H9 (cell line): ENCODE data around the gene EXOC2. TPM values are rescaled to one million over a fixed set of nuclear protein-coding genes. Genes with fewer than 3 reads are reported as not detected.

ENCODE experiments used
- DNase-seq: peaks from one replicate; pipeline ENCODE4 v3.0.0-alpha.2; 2017
- H2AFZ ChIP-seq: one replicate; pipeline ENCODE4 v1.6.1; 2013; ENCODE audit warnings: mild to moderate bottlenecking, low read length, control low read depth, moderate library complexity
- H2AK5ac ChIP-seq: 2 replicates; pipeline ENCODE4 v1.6.1; 2013; ENCODE audit warnings: low read length, control low read depth, mixed read lengths; ENCODE audit not compliant: insufficient read length
- H2BK120ac ChIP-seq: one replicate; pipeline ENCODE4 v1.6.1; 2013; ENCODE audit warnings: low read depth, mild to moderate bottlenecking, low read length, control low read depth, inconsistent platforms; ENCODE audit not compliant: poor library complexity, severe bottlenecking
- H2BK12ac ChIP-seq: 2 replicates; pipeline ENCODE4 v1.6.1; 2013; ENCODE audit warnings: low read length, control low read depth, mixed read lengths, low read depth; ENCODE audit not compliant: insufficient read length
- H2BK15ac ChIP-seq: 2 replicates; pipeline ENCODE4 v1.6.1; 2013; ENCODE audit warnings: low read depth, low read length, control low read depth
- H2BK20ac ChIP-seq: one replicate; pipeline ENCODE4 v1.6.1; 2013; ENCODE audit warnings: low read depth, mild to moderate bottlenecking, low read length, control low read depth, inconsistent platforms; ENCODE audit not compliant: poor library complexity, severe bottlenecking
- H2BK5ac ChIP-seq: 2 replicates; pipeline ENCODE4 v1.6.1; 2013; ENCODE audit warnings: low read length, control low read depth, mixed read lengths; ENCODE audit not compliant: insufficient read length
- H3K14ac ChIP-seq: 2 replicates; pipeline ENCODE4 v1.6.1; 2013; ENCODE audit warnings: low read length, control low read depth; ENCODE audit not compliant: insufficient read depth
- H3K18ac ChIP-seq: 2 replicates; pipeline ENCODE4 v1.6.1; 2013; ENCODE audit warnings: low read depth, mild to moderate bottlenecking, mixed read lengths, low read length, control low read depth; ENCODE audit not compliant: insufficient read length
- H3K23ac ChIP-seq: 2 replicates; pipeline ENCODE4 v1.6.1; 2013; ENCODE audit warnings: low read length, control low read depth, mixed read lengths, low read depth; ENCODE audit not compliant: insufficient read length
- H3K23me2 ChIP-seq: 2 replicates; pipeline ENCODE4 v1.6.1; 2013; ENCODE audit warnings: low read depth, mild to moderate bottlenecking, mixed read lengths, low read length, control low read depth; ENCODE audit not compliant: insufficient read length, poor library complexity, severe bottlenecking
- H3K27ac ChIP-seq: 2 replicates; pipeline ENCODE4 v1.5.1; 2013; ENCODE audit warnings: low read length, control low read depth, mixed read lengths, low read depth; ENCODE audit not compliant: insufficient read length
- H3K27me3 ChIP-seq: 2 replicates; pipeline ENCODE4 v1.6.1; 2013; ENCODE audit warnings: low read length, control low read depth, inconsistent platforms; ENCODE audit not compliant: insufficient read depth
- H3K4ac ChIP-seq: 2 replicates; pipeline ENCODE4 v1.6.1; 2013; ENCODE audit warnings: low read depth, mild to moderate bottlenecking, control low read depth, inconsistent platforms, low read length, moderate library complexity
- H3K4me1 ChIP-seq: 2 replicates; pipeline ENCODE4 v1.6.1; 2013; ENCODE audit warnings: low read length, control low read depth, inconsistent platforms; ENCODE audit not compliant: insufficient read depth
- H3K4me2 ChIP-seq: 2 replicates; pipeline ENCODE4 v1.6.1; 2013; ENCODE audit warnings: low read length, control low read depth, mixed read lengths; ENCODE audit not compliant: insufficient read length, insufficient read depth
- H3K56ac ChIP-seq: 2 replicates; pipeline ENCODE4 v1.6.1; 2013; ENCODE audit warnings: low read depth, mild to moderate bottlenecking, mixed read lengths, low read length, control low read depth; ENCODE audit not compliant: insufficient read length
- H3K79me1 ChIP-seq: 2 replicates; pipeline ENCODE4 v1.6.1; 2013; ENCODE audit warnings: low read depth, mild to moderate bottlenecking, moderate library complexity, low read length, control low read depth, inconsistent platforms; ENCODE audit not compliant: insufficient read depth, poor library complexity, severe bottlenecking
- H3K79me2 ChIP-seq: 2 replicates; pipeline ENCODE4 v1.6.1; 2013; ENCODE audit warnings: low read length, control low read depth, inconsistent platforms; ENCODE audit not compliant: insufficient read depth
- H3K9ac ChIP-seq: 2 replicates; pipeline ENCODE4 v1.6.1; 2013; ENCODE audit warnings: low read length, control low read depth, mixed read lengths; ENCODE audit not compliant: insufficient read length; ENCODE audit errors: extremely low read depth
- H3K9me3 ChIP-seq: one replicate; pipeline ENCODE4 v1.6.1; 2013; ENCODE audit warnings: low read depth, low read length, inconsistent platforms; ENCODE audit not compliant: control insufficient read depth
- H3T11ph ChIP-seq: one replicate; pipeline ENCODE4 v1.6.1; 2013; ENCODE audit warnings: mild to moderate bottlenecking, low read length, control low read depth, inconsistent platforms
- H4K20me1 ChIP-seq: one replicate; pipeline ENCODE4 v1.6.1; 2013; ENCODE audit not compliant: control insufficient read depth, insufficient read length, insufficient read depth
- H4K5ac ChIP-seq: 2 replicates; pipeline ENCODE4 v1.6.1; 2013; ENCODE audit warnings: low read depth, mild to moderate bottlenecking, mixed read lengths, low read length, control low read depth; ENCODE audit not compliant: insufficient read length
- H4K8ac ChIP-seq: replicated peaks from 2 replicates; pipeline ENCODE4 v1.6.1; 2013; ENCODE audit warnings: low read length, control low read depth, mixed read lengths, low read depth; ENCODE audit not compliant: insufficient read length
- H4K91ac ChIP-seq: 2 replicates; pipeline ENCODE4 v1.6.1; 2013; ENCODE audit warnings: low read depth, mild to moderate bottlenecking, moderate library complexity, mixed read lengths, low read length, control low read depth; ENCODE audit not compliant: insufficient read length
- H3K27ac Mint-ChIP-seq, 3 experiments: 2 replicates in 2 of 3; 3 replicates in 1 of 3; pipeline ENCODE4 v1.8.0; 2020 to 2021; ENCODE audit warnings: mixed read lengths in 3 of 3, mild to moderate bottlenecking in 1 of 3, moderate library complexity in 1 of 3
- H3K27me3 Mint-ChIP-seq: 2 replicates; pipeline ENCODE4 v1.8.0; 2021; ENCODE audit warnings: low read depth, mild to moderate bottlenecking, moderate library complexity, mixed read lengths
- H3K36me3 Mint-ChIP-seq, 3 experiments: 2 replicates in 2 of 3; 3 replicates in 1 of 3; pipeline ENCODE4 v1.8.0; 2020 to 2021; ENCODE audit warnings: low read depth in 3 of 3, mixed read lengths in 3 of 3; ENCODE audit not compliant: insufficient read depth in 1 of 3
- H3K4me1 Mint-ChIP-seq, 2 experiments: 2 replicates each; pipeline ENCODE4 v1.8.0; 2020; ENCODE audit warnings: mixed read lengths in 2 of 2
- H3K4me3 Mint-ChIP-seq, 2 experiments: 2 replicates in 1 of 2; 3 replicates in 1 of 2; pipeline ENCODE4 v1.8.0; 2020 to 2021; ENCODE audit warnings: mild to moderate bottlenecking in 2 of 2, mixed read lengths in 2 of 2, moderate library complexity in 1 of 2
- H3K9me3 Mint-ChIP-seq, 2 experiments: 2 replicates in 1 of 2; 3 replicates in 1 of 2; pipeline ENCODE4 v1.8.0; 2020; ENCODE audit warnings: mild to moderate bottlenecking in 2 of 2, mixed read lengths in 2 of 2, moderate library complexity in 1 of 2
- CTCF ChIP-seq: fragments of 200-600 bp; sonication (generic); conservative IDR thresholded peaks from 3 replicates; pipeline ENCODE4 v1.8.0; 2021; ENCODE audit warnings: antibody characterized with exemption, mild to moderate bottlenecking
- WGBS: extraction: QIAGEN DNeasy Blood & Tissue Kit; methylation state at CpG from one replicate; pipeline ENCODE4 v1.1.7; 2013; ENCODE audit warnings: missing lambda C conversion rate, low lambda C conversion rate, mixed read lengths; ENCODE audit not compliant: insufficient read length; ENCODE audit errors: extremely low coverage; 5-methylcytosine and 5-hydroxymethylcytosine counted together
- total RNA-seq: library from RNA; stranded (reverse); gene quantifications from 2 replicates; pipeline ENCODE4 v1.2.1, GENCODE V29; 2021

The EXOC2 gene
- total RNA-seq, 1 experiment from 2014 or later: 29.9 TPM

- no peak overlapping the region for H2BK12ac ChIP-seq
- H2AFZ ChIP-seq: no peak overlapping the region
- H3K18ac ChIP-seq: no peak overlapping the region
- H3K9me3 ChIP-seq: no peaks in the 10 kb centered on the region
- no peak overlapping the region for H3K4me3 Mint-ChIP-seq
- H3K27me3 ChIP-seq: no peaks in the 10 kb centered on the region
- no peak overlapping the region for H3K9ac ChIP-seq
- no peaks in the 10 kb centered on the region for H4K20me1 ChIP-seq
- H2BK15ac ChIP-seq: no peak overlapping the region
- DNase-seq: no peak
- no peak overlapping the region for H4K91ac ChIP-seq
- no peak for TF ChIP-seq CTCF
- no peak overlapping the region for H2BK120ac ChIP-seq
- H2BK20ac ChIP-seq: no peak overlapping the region
- H3K4ac ChIP-seq: no peak overlapping the region
- no peak overlapping the region for H3T11ph ChIP-seq
- no peak overlapping the region for H3K14ac ChIP-seq
- H2AK5ac ChIP-seq: no peak overlapping the region
- no peak overlapping the region for H4K8ac ChIP-seq
- no peaks in the 10 kb centered on the region for H3K79me1 ChIP-seq
- H3K9me3 Mint-ChIP-seq: no peaks in the 10 kb centered on the region; a peak in 1 of 5 replicates
- H3K27ac Mint-ChIP-seq: no peak overlapping the region; a peak in 1 of 7 replicates
- H3K36me3 Mint-ChIP-seq: no peaks in the 10 kb centered on the region
- no CpG with 5 or more reads among the region's 3 CpGs for WGBS
- no peak overlapping the region for H3K56ac ChIP-seq
- no peak overlapping the region for H4K5ac ChIP-seq
- H3K23me2 ChIP-seq: no peaks in the 10 kb centered on the region
- H3K4me2 ChIP-seq: no peak overlapping the region
- H3K27ac ChIP-seq: no peak overlapping the region
- H3K4me1 Mint-ChIP-seq: peaks cover 17 to 41% of the 10 kb centered on the region in 2 experiments
- H3K4me1 ChIP-seq: peaks cover 2% of the 10 kb centered on the region; the same call in 1 of the 2 replicates
- H2BK5ac ChIP-seq: no peak overlapping the region
- no peak overlapping the region for H3K23ac ChIP-seq
- no peaks in the 10 kb centered on the region for H3K27me3 Mint-ChIP-seq
- no peaks in the 10 kb centered on the region for H3K79me2 ChIP-seq
These were observed 7.6 kb upstream of the EXOC2 start for GRCh38 chr6:700490-700889.
